ENCODE data around the gene SLC22A1. TPM values are rescaled to one million over a fixed set of nuclear protein-coding genes. Genes with fewer than 3 reads are reported as not detected.

SLC22A1 gene
- total and polyA plus RNA-seq, 2 of the 8 experiments (the other 6 are each of a cell fraction or from before 2014, with no cell fraction given), result 0.12 to 0.45 TPM

- POLR2A ChIA-PET (ENCODE audit: partially characterized antibody), result no interaction called here
- Histone ChIP-seq H3K56ac (replicated peaks; ENCODE audit: insufficient read length, low read depth, low read length) (no peak overlapping the region), H3K79me1 (ENCODE audit: low read depth, low read length) (no peaks in the 10 kb centered on the region), H3K23ac (ENCODE audit: insufficient read length) (no peak overlapping the region), H3K4me2 (ENCODE audit: insufficient read depth in 1 of 2, low read depth in 2 of 2, low read length in 2 of 2) (no peak overlapping the region), H2AFZ (ENCODE audit: low read length) (no peak overlapping the region), H2BK5ac (ENCODE audit: low read depth, low read length) (no peak overlapping the region), H3K4me1 (replicated peaks in 1 of 4; ENCODE audit: control insufficient read depth in 3 of 4, insufficient read depth in 4 of 4, low read length in 3 of 4) (no peaks in the 10 kb centered on the region), H2AK5ac (ENCODE audit: low read depth, low read length) (no peak overlapping the region), H3K27me3 (replicated peaks in 1 of 4; ENCODE audit: control insufficient read depth in 3 of 4, extremely low read depth in 1 of 4, insufficient read depth in 3 of 4, low read length in 3 of 4) (no peaks in the 10 kb centered on the region), H3K27ac (ENCODE audit: low read depth, low read length) (no peak overlapping the region), H2BK15ac (ENCODE audit: low read length) (no peak overlapping the region), H3K18ac (ENCODE audit: extremely low read depth, low read length) (no peak overlapping the region), H3K79me2 (ENCODE audit: control insufficient read depth in 1 of 2, insufficient read depth in 2 of 2, low read length in 2 of 2) (no peaks in the 10 kb centered on the region), H3K4ac (replicated peaks; ENCODE audit: insufficient read length, low read depth, low read length) (no peak overlapping the region), H3K23me2 (ENCODE audit: low read depth, low read length) (no peaks in the 10 kb centered on the region), H3K14ac (ENCODE audit: insufficient read length) (no peak overlapping the region), H4K20me1 (replicated peaks in 1 of 2; ENCODE audit: control insufficient read depth in 1 of 2, insufficient read depth in 2 of 2, low read length in 2 of 2) (no peaks in the 10 kb centered on the region), H2BK12ac (ENCODE audit: low read depth, low read length) (no peak overlapping the region), H3K9ac (replicated peaks in 1 of 4; ENCODE audit: extremely low read depth in 1 of 4, low read depth in 3 of 4, low read length in 3 of 4) (no peak overlapping the region), H4K5ac (ENCODE audit: insufficient read length, low read depth, low read length) (no peak overlapping the region), H3K4me3 (ENCODE audit: extremely low read depth in 1 of 4, insufficient read depth in 2 of 4, low read depth in 3 of 4, low read length in 4 of 4) (no peak overlapping the region), H2BK120ac (replicated peaks; ENCODE audit: low read depth, low read length) (no peak overlapping the region), H4K8ac (ENCODE audit: extremely low read depth, insufficient read depth, low read length) (no peak overlapping the region), H2BK20ac (ENCODE audit: low read length) (no peak overlapping the region), H3K36me3 (ENCODE audit: control insufficient read depth in 2 of 4, insufficient read depth in 4 of 4, low read length in 3 of 4) (no peaks in the 10 kb centered on the region), H3K9me3 (ENCODE audit: insufficient read depth in 2 of 2, low read depth in 1 of 2, low read length in 1 of 2) (peaks cover 0 to 13% of the 10 kb centered on the region in 2 experiments; a peak in 2 of 4 replicates), H4K91ac (replicated peaks; ENCODE audit: insufficient read length, low read length) (no peak overlapping the region)
- WGBS, 2 experiments (ENCODE audit: extremely low coverage in 1 of 2, insufficient coverage in 1 of 2, insufficient read length in 1 of 2, insufficient replicate concordance in 2 of 2, low coverage in 1 of 2, low lambda C conversion rate in 2 of 2, missing lambda C conversion rate in 1 of 2), result 93% methylated on average over 1 of the region's 1 CpG; no CpG with 5 or more reads in 1 of the 2 experiments
- no peak for FAIRE-seq
- CTCF ChIA-PET (ENCODE audit: partially characterized antibody), result interaction anchor here (0.9 to 4.1 kb wide), 7 partner anchors 8 to 335 kb away, joined by 3 to 24 read pairs (median 3); no protein-coding TSS in a partner anchor
- no peak for DNase-seq (ENCODE audit: low read depth in 1 of 2, low spot score in 2 of 2)
- TF ChIP-seq GABPA (IDR thresholded peaks at IDR 0.05; ENCODE audit: borderline replicate concordance, insufficient read depth, low read length) (no peak), CREB1 (IDR thresholded peaks at IDR 0.05) (no peak), POLR2A (IDR thresholded peaks at IDR 0.05; ENCODE audit: control extremely low read depth in 1 of 2, low read depth in 2 of 2, low read length in 2 of 2) (no peak), KDM4A (IDR thresholded peaks at IDR 0.05; ENCODE audit: low read depth, low read length, severe bottlenecking) (no peak), SIN3A (conservative IDR thresholded peaks at IDR 0.05 in 1 of 2, IDR thresholded peaks at IDR 0.05 in 1 of 2; ENCODE audit: low read depth in 1 of 2, low read length in 2 of 2) (no peak), MAFK (IDR thresholded peaks at IDR 0.05; ENCODE audit: low read depth, low read length) (no peak), ATF2 (IDR thresholded peaks at IDR 0.05; ENCODE audit: low read length) (no peak), KDM5A (IDR thresholded peaks at IDR 0.05; ENCODE audit: low read length) (no peak), E2F6 (IDR thresholded peaks at IDR 0.05) (no peak), YY1 (IDR thresholded peaks at IDR 0.05; ENCODE audit: low read depth, low read length) (no peak), CBX5 (IDR thresholded peaks at IDR 0.05; ENCODE audit: low read depth, low read length) (no peak), JUN (IDR thresholded peaks at IDR 0.05; ENCODE audit: low read depth, low read length) (no peak), TCF12 (IDR thresholded peaks at IDR 0.05; ENCODE audit: low read depth, low read length) (no peak)
These were observed 1.5 kb upstream of the SLC22A1 start for GRCh38 chr6:160120087-160120486.
